Suprapubic skin (tissue), 4 donors: Measurements from ENCODE around the gene MID1IP1.

Source experiments
- CTCF ChIP-seq, 2 donors: fragments of 200-600 bp in 1 of 2; fragments of 450-650 bp in 1 of 2; sonication (generic) in 1 of 2; IDR thresholded peaks; one replicate each; pipeline ENCODE4 v1.5.1; 2016 to 2019; ENCODE audit warnings: antibody characterized with exemption in 2 of 2, mild to moderate bottlenecking in 1 of 2, moderate library complexity in 1 of 2
- EP300 ChIP-seq: sonication (generic); formaldehyde crosslinking; IDR thresholded peaks from one replicate; pipeline ENCODE4 v1.6.1; 2017; ENCODE audit warnings: antibody characterized with exemption
- POLR2A ChIP-seq, 2 donors: fragments of 450-650 bp; IDR thresholded peaks; one replicate each; pipeline ENCODE4 v1.6.1; 2017; ENCODE audit warnings: antibody characterized with exemption in 2 of 2, mild to moderate bottlenecking in 2 of 2, moderate library complexity in 2 of 2
- POLR2AphosphoS5 ChIP-seq, 3 donors: sonication (generic); formaldehyde crosslinking; IDR thresholded peaks; one replicate each; pipeline ENCODE4 v1.6.1; 2017; ENCODE audit warnings: antibody characterized with exemption in 3 of 3

- no peak for TF ChIP-seq CTCF (IDR thresholded peaks at IDR 0.05)
- TF ChIP-seq POLR2A (IDR thresholded peaks at IDR 0.05): no peak
- no peak for TF ChIP-seq POLR2AphosphoS5 (IDR thresholded peaks at IDR 0.05)
- TF ChIP-seq EP300: no peak
Observed at GRCh38 chrX:38819163-38819562, 17.9 kb downstream of the MID1IP1 start.
